Measurements from ENCODE around the gene AARS2. TPM values are rescaled to one million over a fixed set of nuclear protein-coding genes. Genes with fewer than 3 reads are reported as not detected.
"Not testable (repeated sequence)": the region's sequence is repeated elsewhere in the genome, so short reads cannot be mapped to it uniquely, and the experiment has no call there.

Gene AARS2
- total RNA-seq, 2 donors from 2014 or later = 6.5 to 7.4 TPM

DNA sequence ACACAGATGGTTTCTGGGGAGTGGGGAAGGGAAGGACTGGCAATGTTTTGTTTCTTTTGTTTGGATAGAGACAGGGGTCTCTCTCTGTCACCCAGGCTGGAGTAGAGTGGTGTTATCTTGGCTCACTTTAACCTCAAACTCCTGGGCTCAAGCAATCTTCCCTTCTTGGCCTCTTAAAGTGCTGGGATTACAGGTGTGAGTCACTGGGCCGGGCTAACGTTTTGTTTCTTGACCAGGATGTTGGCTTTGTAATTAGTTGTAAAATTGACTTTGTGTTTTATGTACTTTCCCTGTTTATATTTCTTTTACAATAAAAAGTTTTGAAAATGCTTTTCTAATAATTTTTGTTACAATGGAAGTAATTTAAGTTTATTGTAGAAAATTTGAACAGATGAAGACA lies 40.2 kb upstream of the AARS2 start:
- H3K4me1 ChIP-seq = no peaks in the 10 kb centered on the region
- no peak for DNase-seq (ENCODE audit: low spot score)
- H3K27ac ChIP-seq = no peak overlapping the region
- H3K4me3 ChIP-seq = no peak overlapping the region
- no peaks in the 10 kb centered on the region for H3K27me3 ChIP-seq
- H3K9me3 ChIP-seq = no peaks in the 10 kb centered on the region
- no peak for TF ChIP-seq CTCF (IDR thresholded peaks at IDR 0.05)
- H3K36me3 ChIP-seq = no peaks in the 10 kb centered on the region

DNA sequence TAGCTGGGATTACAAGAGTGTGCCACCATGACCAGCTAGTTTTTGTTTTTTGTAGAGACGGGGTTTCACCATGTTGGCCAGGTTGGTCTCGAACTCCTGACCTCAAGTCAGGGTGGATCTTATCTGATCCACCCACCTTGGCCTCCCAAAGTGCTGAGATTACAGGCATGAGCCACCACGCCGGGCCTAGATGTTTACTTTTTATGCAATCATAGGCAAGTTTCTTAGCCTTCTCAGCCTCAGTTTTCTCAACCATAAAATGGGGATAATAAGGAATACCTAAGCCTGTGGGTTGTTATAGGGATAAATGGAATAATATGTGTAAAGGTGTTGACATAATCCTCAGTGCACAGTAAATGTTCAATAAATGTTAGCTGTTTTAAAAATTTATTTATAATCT lies 39.1 kb upstream of the AARS2 start:
- DNase-seq (ENCODE audit: low spot score) = no peak
- Histone ChIP-seq H3K36me3 (no peaks in the 10 kb centered on the region), H3K27ac (no peak overlapping the region), H3K9me3 (no peaks in the 10 kb centered on the region), H3K27me3 (no peaks in the 10 kb centered on the region), H3K4me3 (no peak overlapping the region), H3K4me1 (no peaks in the 10 kb centered on the region)
- TF ChIP-seq CTCF (IDR thresholded peaks at IDR 0.05) = no peak

- not testable (repeated sequence) for H3K4me1 ChIP-seq; DNase-seq (ENCODE audit: low spot score); H3K36me3 ChIP-seq; H3K27me3 ChIP-seq; H3K27ac ChIP-seq; H3K4me3 ChIP-seq; H3K9me3 ChIP-seq
Observed at GRCh38 chr6:44350650-44350994, 37.5 kb upstream of the AARS2 start.

DNA sequence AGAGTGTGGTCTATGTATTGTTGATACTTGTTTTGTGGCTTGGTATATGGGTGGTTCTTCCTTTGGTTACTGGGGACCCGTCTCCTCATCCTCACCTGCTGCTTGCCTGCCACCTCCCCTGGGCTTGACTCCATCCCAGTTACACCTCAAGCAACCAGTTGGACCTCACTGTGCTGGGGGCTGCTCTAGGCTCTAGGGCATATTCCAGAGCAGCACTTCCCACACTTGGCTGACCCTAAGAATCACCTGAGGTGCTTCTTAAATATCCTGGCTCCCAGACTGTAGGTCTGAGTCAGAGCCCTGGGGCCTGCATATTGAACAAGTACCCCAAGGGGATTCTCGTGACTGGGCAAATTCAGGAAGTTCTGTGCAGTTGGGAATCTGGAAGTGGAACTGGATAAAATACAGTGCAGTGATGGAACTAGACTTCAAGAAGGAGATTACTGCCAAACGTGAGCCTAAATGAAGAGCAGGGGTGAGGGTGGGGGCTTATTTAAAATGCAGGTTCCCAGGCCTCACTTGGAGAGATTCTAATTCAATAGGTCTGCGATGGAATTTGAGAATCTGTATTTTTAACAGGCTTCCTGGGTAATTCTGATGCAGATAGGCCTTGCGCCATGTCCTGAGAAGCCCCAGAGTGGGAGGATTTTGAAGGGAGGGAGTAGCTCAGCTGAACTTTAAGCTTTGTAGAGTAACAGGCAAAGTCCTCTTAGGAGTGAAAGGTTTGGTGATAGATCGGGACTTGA lies 36.9 kb upstream of the AARS2 start:
- TF ChIP-seq CTCF (IDR thresholded peaks at IDR 0.05) = no peak
- H3K27ac ChIP-seq = no peak overlapping the region
- H3K4me3 ChIP-seq = no peak overlapping the region
- no peaks in the 10 kb centered on the region for H3K27me3 ChIP-seq
- H3K4me1 ChIP-seq = no peaks in the 10 kb centered on the region
- H3K9me3 ChIP-seq = no peaks in the 10 kb centered on the region
- DNase-seq (ENCODE audit: low spot score) = no peak
- H3K36me3 ChIP-seq = no peaks in the 10 kb centered on the region

GRCh38 chr6:44346818-44347217 lies 33.7 kb upstream of the AARS2 start:
- H3K27me3 ChIP-seq; H3K4me3 ChIP-seq; H3K27ac ChIP-seq; DNase-seq (ENCODE audit: low spot score); H3K4me1 ChIP-seq; H3K9me3 ChIP-seq; H3K36me3 ChIP-seq: not testable (repeated sequence)

GRCh38 chr6:44342489-44342888 lies 29.3 kb upstream of the AARS2 start, which contains the start of gene SPATS1:
SPATS1 (plus strand) TSS chr6:44342650; CDS start chr6:44343096, 446 bp downstream.
- Histone ChIP-seq H3K36me3 (no peaks in the 10 kb centered on the region), H3K4me3 (peak within 1 kb of the TSS; percentile 9 to 39), H3K4me1 (peaks cover 0 to 10% of the 10 kb centered on the region in 2 donors), H3K27ac (peak within 1 kb of the TSS in 1 of 2 donors; percentile 22), H3K9me3 (no peaks in the 10 kb centered on the region), H3K27me3 (no peaks in the 10 kb centered on the region)
- no peak for TF ChIP-seq CTCF (IDR thresholded peaks at IDR 0.05)
- no peak for DNase-seq (ENCODE audit: low spot score)

GRCh38 chr6:44342052-44342451 lies 28.9 kb upstream of the AARS2 start:
- Histone ChIP-seq H3K4me3 (peak overlapping the region; percentile 9 to 39), H3K9me3 (no peaks in the 10 kb centered on the region), H3K27ac (no peak overlapping the region), H3K27me3 (no peaks in the 10 kb centered on the region), H3K4me1 (peaks cover 0 to 10% of the 10 kb centered on the region in 2 donors), H3K36me3 (no peaks in the 10 kb centered on the region)
- DNase-seq (ENCODE audit: low spot score) = no peak
- TF ChIP-seq CTCF (IDR thresholded peaks at IDR 0.05) = no peak

Measured in right atrium auricular region (tissue), 2 donors.